Measurements from ENCODE around the gene KCTD10. TPM values are rescaled to one million over a fixed set of nuclear protein-coding genes. Genes with fewer than 3 reads are reported as not detected.
"Not testable (repeated sequence)": the region's sequence is repeated elsewhere in the genome, so short reads cannot be mapped to it uniquely, and the experiment has no call there.

The KCTD10 gene
- total RNA-seq, 1 donor from 2014 or later, result 67.7 TPM

GRCh38 chr12:109449845-109450532 is 27.1 kb downstream of the KCTD10 start:
- DNase-seq (ENCODE audit: low spot score), result no peak

GRCh38 chr12:109448707-109449390 is 28.3 kb downstream of the KCTD10 start:
- no peak for DNase-seq (ENCODE audit: low spot score)

- no peak for DNase-seq (ENCODE audit: low spot score)
These were observed 28.8 kb downstream of the KCTD10 start for GRCh38 chr12:109448272-109448671.

GRCh38 chr12:109447482-109447881 is 29.6 kb downstream of the KCTD10 start:
- no peak for DNase-seq (ENCODE audit: low spot score)

GRCh38 chr12:109446869-109447268 is 30.2 kb downstream of the KCTD10 start:
- no peak for DNase-seq (ENCODE audit: low spot score)

GRCh38 chr12:109445191-109445609 is 31.9 kb downstream of the KCTD10 start:
- DNase-seq (ENCODE audit: low spot score), result no peak

- DNase-seq (ENCODE audit: low spot score), result no peak
These were observed 32.8 kb downstream of the KCTD10 start for GRCh38 chr12:109444259-109444658.

- DNase-seq (ENCODE audit: low spot score), result no peak
These were observed 33.3 kb downstream of the KCTD10 start for GRCh38 chr12:109443794-109444193.

- DNase-seq (ENCODE audit: low spot score), result no peak
These were observed 36.1 kb downstream of the KCTD10 start for GRCh38 chr12:109440851-109441490.

- not testable (repeated sequence) for DNase-seq (ENCODE audit: low spot score)
These were observed 37.1 kb downstream of the KCTD10 start for GRCh38 chr12:109439951-109440350.

GRCh38 chr12:109439181-109439580 is 37.9 kb downstream of the KCTD10 start:
- DNase-seq (ENCODE audit: low spot score), result no peak

- DNase-seq (ENCODE audit: low spot score), result no peak
These were observed 40.9 kb downstream of the KCTD10 start for GRCh38 chr12:109436188-109436560.

GRCh38 chr12:109435428-109436187 is 41.5 kb downstream of the KCTD10 start:
- no peak for DNase-seq (ENCODE audit: low spot score)

GRCh38 chr12:109434582-109434981 is 42.5 kb downstream of the KCTD10 start:
- no peak for DNase-seq (ENCODE audit: low spot score)

GRCh38 chr12:109433618-109434017 is 43.5 kb downstream of the KCTD10 start:
- DNase-seq (ENCODE audit: low spot score), result peak; percentile 28

GRCh38 chr12:109432842-109433304 is 44.2 kb downstream of the KCTD10 start:
- DNase-seq (ENCODE audit: low spot score), result peak; percentile 55

- no peak for DNase-seq (ENCODE audit: low spot score)
These were observed 44.7 kb downstream of the KCTD10 start for GRCh38 chr12:109432431-109432830.

- no peak for DNase-seq (ENCODE audit: low spot score)
These were observed 46.9 kb downstream of the KCTD10 start for GRCh38 chr12:109430244-109430643.

- not testable (repeated sequence) for DNase-seq (ENCODE audit: low spot score)
These were observed 48.3 kb downstream of the KCTD10 start for GRCh38 chr12:109428804-109429203.

GRCh38 chr12:109428037-109428629 is 49.0 kb downstream of the KCTD10 start:
- peak; percentile 73 for DNase-seq (ENCODE audit: low spot score)

- no peak for DNase-seq (ENCODE audit: low spot score)
These were observed 53.7 kb downstream of the KCTD10 start for GRCh38 chr12:109423392-109423791.
